Measurements from ENCODE around the gene SLC35A4.
"Not testable (repeated sequence)": the region's sequence is repeated elsewhere in the genome, so short reads cannot be mapped to it uniquely, and the experiment has no call there.

The SLC35A4 gene

GRCh38 chr5:140588311-140589070 lies 23.9 kb downstream of the SLC35A4 start:
- no peak for DNase-seq (ENCODE audit: low read depth in 1 of 2, low spot score in 1 of 2)

GRCh38 chr5:140590861-140591260 lies 26.2 kb downstream of the SLC35A4 start:
- DNase-seq (ENCODE audit: low read depth in 1 of 2, low spot score in 1 of 2), result no peak

- DNase-seq (ENCODE audit: low read depth in 1 of 2, low spot score in 1 of 2), result no peak
Measured at GRCh38 chr5:140591747-140592372, 27.2 kb downstream of the SLC35A4 start.

DNA sequence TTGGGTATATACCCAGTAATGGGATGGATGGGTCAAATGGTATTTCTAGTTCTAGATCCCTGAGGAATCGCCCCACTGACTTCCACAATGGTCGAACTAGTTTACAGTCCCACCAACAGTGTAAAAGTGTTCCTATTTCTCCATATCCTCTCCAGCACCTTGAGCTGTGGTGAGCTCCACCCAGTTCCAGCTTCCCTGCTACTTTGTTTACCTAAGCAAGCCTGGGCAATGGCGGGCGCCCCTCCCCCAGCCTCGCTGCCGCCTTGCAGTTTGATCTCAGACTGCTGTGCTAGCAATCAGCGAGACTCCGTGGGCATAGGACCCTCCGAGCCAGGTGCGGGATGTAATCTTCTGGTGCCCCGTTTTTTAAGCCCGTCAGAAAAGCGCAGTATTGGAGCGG lies 28.4 kb downstream of the SLC35A4 start:
- DNase-seq (ENCODE audit: low read depth in 1 of 2, low spot score in 1 of 2), result not testable (repeated sequence)

GRCh38 chr5:140594169-140594568 lies 29.5 kb downstream of the SLC35A4 start:
- DNase-seq (ENCODE audit: low read depth in 1 of 2, low spot score in 1 of 2), result no peak

DNA sequence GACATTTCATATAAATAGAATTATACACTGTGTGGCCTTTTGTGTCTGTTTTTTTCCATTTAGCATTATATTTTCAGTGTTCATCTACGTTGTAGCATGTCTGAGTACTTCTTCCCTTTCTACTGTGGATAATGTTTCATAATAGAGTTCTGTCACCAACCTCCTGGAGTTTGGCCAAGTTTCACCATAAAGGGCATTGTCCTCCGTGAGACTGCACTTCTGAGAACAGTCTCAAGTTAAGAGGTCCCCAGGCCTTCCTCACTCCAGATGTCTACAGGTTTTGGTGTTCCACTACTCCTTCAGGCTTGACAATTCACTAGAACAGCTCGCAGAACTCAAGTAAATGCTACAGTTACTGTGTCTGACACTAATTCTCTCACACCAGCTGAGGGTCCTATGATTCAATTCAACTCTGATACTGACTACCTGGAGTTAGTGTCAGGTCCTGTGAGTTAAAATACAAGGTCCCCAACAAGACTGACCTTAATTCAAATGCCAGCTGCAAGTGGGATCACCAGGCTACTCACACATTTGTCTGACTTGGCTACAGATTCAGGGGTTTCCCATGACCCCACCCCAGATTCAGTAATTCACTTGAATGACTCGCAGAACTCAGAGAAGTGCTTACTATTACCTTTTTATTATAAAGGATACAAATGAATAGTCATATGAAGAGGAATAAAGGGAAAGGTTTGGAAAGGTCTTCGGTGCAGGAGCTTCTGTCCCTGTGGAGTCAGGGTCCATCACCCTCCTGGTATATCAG lies 31.1 kb downstream of the SLC35A4 start:
- no peak for DNase-seq (ENCODE audit: low read depth in 1 of 2, low spot score in 1 of 2)

GRCh38 chr5:140596321-140596741 lies 31.7 kb downstream of the SLC35A4 start:
- DNase-seq (ENCODE audit: low read depth in 1 of 2, low spot score in 1 of 2), result no peak

DNA sequence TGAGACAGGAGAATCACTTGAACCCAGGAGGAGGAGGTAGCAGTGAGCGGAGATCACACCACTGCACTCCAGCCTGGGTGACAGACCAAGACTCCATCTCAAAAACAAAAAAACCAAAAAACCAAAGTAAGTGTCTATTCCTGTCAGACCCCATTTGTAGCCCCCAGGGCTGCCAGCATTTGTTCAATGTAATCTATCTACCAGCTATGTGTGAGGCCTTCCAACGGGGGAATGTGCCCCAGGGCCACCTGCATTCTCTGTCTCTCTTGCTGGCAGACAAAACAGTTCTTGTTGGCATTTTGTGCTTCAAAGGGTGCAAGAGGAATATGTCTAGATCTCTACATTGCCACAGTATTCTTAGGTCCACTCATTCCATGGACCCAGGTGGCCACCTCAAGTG lies 34.2 kb downstream of the SLC35A4 start:
- DNase-seq (ENCODE audit: low read depth in 1 of 2, low spot score in 1 of 2), result no peak

DNA sequence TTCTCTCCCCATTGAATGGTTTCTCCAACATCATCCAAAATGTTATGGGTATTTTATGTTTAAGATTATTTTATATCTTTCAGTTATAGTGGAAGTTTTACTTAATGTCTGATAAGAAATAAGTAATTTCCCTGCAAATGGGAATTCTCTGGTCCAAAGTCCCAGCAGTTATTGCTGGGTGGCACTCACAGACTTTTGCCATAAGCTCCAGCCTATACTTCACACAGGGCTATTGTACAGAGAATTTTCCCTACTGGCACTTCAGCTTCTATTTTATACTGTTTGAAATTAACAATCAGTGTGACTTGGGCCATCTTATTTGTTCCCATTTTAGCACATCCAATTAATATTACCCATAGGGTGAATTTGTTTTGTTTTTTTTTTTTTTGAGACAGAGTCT lies 35.5 kb downstream of the SLC35A4 start:
- no peak for DNase-seq (ENCODE audit: low read depth in 1 of 2, low spot score in 1 of 2)

DNA sequence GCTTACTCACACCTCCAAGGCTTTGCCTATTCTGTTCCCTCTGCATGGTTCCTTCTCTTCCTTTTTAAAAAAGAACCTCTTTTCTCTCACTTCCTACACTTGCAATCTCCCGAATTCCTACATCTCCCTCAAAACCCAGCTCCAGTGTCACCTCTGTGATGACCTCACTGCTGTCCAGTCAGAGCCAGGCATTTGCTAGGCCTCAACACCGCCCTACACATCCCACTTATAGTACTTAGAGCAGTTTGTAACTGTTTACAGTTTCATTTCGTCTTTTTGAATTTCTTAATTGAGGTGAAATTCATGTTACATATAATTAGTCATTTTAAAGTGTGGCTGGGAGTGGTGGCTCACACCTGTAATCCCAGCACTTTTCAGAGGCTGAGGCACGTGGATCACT lies 37.5 kb downstream of the SLC35A4 start:
- DNase-seq (ENCODE audit: low read depth in 1 of 2, low spot score in 1 of 2), result no peak

- DNase-seq (ENCODE audit: low read depth in 1 of 2, low spot score in 1 of 2), result not testable (repeated sequence)
Measured at GRCh38 chr5:140603446-140603698, 38.7 kb downstream of the SLC35A4 start.

DNA sequence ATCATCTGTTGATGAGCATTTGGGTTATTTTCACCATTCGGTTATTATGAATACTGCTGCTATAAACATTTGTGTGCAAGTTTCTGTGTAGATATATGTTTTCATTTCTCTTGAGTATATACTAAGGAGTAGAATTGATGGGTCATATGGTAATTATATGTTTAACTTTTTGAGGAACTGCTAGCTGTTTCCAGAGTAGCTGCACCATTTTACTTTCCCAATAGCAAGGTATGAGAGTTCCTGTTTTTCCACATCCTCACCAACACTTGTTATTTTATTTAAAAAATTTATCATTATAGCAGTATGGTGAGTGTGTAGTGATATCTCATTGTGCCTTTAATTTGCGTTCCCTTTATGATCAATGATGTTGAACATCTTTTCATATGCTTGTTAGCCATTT lies 39.1 kb downstream of the SLC35A4 start:
- no peak for DNase-seq (ENCODE audit: low read depth in 1 of 2, low spot score in 1 of 2)

GRCh38 chr5:140605879-140606278 lies 41.3 kb downstream of the SLC35A4 start:
- DNase-seq (ENCODE audit: low read depth in 1 of 2, low spot score in 1 of 2), result no peak

DNA sequence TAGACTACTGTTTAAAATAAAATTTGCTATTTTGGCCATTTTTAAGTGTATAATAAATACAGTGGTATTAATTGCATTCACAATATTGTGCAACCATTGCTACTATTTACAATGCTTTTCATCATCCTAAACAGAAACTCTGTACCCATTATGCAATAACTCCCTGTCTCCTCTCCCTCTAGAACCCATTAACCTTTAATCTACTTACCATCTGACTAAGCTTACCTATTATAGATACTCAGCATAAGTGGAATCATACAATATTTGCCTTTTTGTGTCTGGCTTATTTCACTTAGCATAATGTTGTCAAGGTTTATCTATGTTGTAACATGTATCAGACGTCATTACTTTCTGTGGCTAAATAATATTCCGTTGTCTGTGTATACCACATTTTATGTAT lies 42.4 kb downstream of the SLC35A4 start:
- DNase-seq (ENCODE audit: low read depth in 1 of 2, low spot score in 1 of 2), result no peak

DNA sequence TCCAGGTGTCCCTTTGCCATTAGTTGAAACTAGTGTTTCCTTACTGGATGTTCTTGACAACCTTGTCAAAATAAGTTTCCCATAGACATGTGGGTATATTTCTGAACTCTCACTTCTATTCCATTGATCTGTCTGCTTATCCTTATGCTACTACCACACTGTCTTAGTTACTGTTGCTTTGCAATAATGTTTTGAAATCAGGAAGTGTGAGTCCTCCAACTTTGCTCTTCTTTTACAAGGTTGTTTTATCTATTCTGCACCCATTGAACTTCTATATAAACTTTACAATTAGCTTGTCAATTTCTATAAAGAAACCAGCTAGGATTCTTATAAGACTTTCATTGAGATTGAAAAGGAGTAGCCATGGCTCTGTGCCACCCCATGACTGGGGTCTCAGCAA lies 44.1 kb downstream of the SLC35A4 start:
- DNase-seq (ENCODE audit: low read depth in 1 of 2, low spot score in 1 of 2), result no peak

GRCh38 chr5:140609126-140609525 lies 44.5 kb downstream of the SLC35A4 start:
- no peak for DNase-seq (ENCODE audit: low read depth in 1 of 2, low spot score in 1 of 2)

GRCh38 chr5:140611020-140611521 lies 46.4 kb downstream of the SLC35A4 start:
- DNase-seq (ENCODE audit: low read depth in 1 of 2, low spot score in 1 of 2), result no peak

Measured in stimulated activated CD4-positive, alpha-beta T cell treated with anti-CD3 and anti-CD28 coated beads, Interleukin-15, amount 100 ng/mL, for 1 hour (primary cell).